CD4-positive, alpha-beta T cell treated with Interferon alpha-2 for 1 hour (primary cell): ENCODE data around the gene CCDC88C.

Experiments used
- DNase-seq, 2 donors: peaks; one replicate each; pipeline ENCODE4 v3.0.0-alpha.2; 2020 to 2022

Gene CCDC88C

GRCh38 chr14:91364524-91365270 lies 52.9 kb downstream of the CCDC88C start:
- no peak for DNase-seq

GRCh38 chr14:91363776-91364523 lies 53.7 kb downstream of the CCDC88C start:
- DNase-seq, result peak in 1 of 2 donors; percentile 62

- DNase-seq, result peak in 1 of 2 donors; percentile 44
These were observed 56.3 kb downstream of the CCDC88C start for GRCh38 chr14:91361233-91361811.

GRCh38 chr14:91360490-91361232 lies 57.0 kb downstream of the CCDC88C start:
- DNase-seq, result no peak

GRCh38 chr14:91358654-91359220 lies 58.9 kb downstream of the CCDC88C start:
- no peak for DNase-seq

GRCh38 chr14:91358025-91358319 lies 59.6 kb downstream of the CCDC88C start:
- no peak for DNase-seq

GRCh38 chr14:91357272-91358024 lies 60.2 kb downstream of the CCDC88C start:
- DNase-seq, result no peak

- no peak for DNase-seq
These were observed 61.3 kb downstream of the CCDC88C start for GRCh38 chr14:91356181-91356763.

GRCh38 chr14:91354979-91355685 lies 62.5 kb downstream of the CCDC88C start:
- DNase-seq, result peak in 1 of 2 donors; percentile 44

- DNase-seq, result no peak
These were observed 63.3 kb downstream of the CCDC88C start for GRCh38 chr14:91354221-91354916.

- no peak for DNase-seq
These were observed 64.6 kb downstream of the CCDC88C start for GRCh38 chr14:91352728-91353692.

- DNase-seq, result no peak
These were observed 65.6 kb downstream of the CCDC88C start for GRCh38 chr14:91352053-91352452.

- no peak for DNase-seq
These were observed 66.1 kb downstream of the CCDC88C start for GRCh38 chr14:91351512-91351862.

- DNase-seq, result peak; percentile 41 to 78
These were observed 66.7 kb downstream of the CCDC88C start for GRCh38 chr14:91350813-91351511.

GRCh38 chr14:91350483-91350812 lies 67.2 kb downstream of the CCDC88C start:
- no peak for DNase-seq

GRCh38 chr14:91349481-91350074 lies 68.0 kb downstream of the CCDC88C start:
- DNase-seq, result peak; percentile 63 to 84

- DNase-seq, result no peak
These were observed 68.7 kb downstream of the CCDC88C start for GRCh38 chr14:91348845-91349465.

GRCh38 chr14:91346838-91347173 lies 70.8 kb downstream of the CCDC88C start:
- DNase-seq, result no peak
